Measurements from ENCODE around the gene METAP1. TPM values are rescaled to one million over a fixed set of nuclear protein-coding genes. Genes with fewer than 3 reads are reported as not detected.
"Not testable (repeated sequence)": the region's sequence is repeated elsewhere in the genome, so short reads cannot be mapped to it uniquely, and the experiment has no call there.

Gene METAP1
- 27.3 and 30.7 TPM in 2 replicates for total RNA-seq

- DNase-seq (ENCODE audit: low read depth, low spot score) = peak; percentile 70
Observed at GRCh38 chr4:98995183-98996055, at the start of gene METAP1. TSS of gene METAP1 (plus strand) at chr4:98995721. CDS start at chr4:98995754, 33 bp downstream.

GRCh38 chr4:98946359-98946758 is 49.2 kb upstream of the METAP1 start:
- no peak for DNase-seq (ENCODE audit: low read depth, low spot score)

GRCh38 chr4:98950925-98951324 is 44.6 kb upstream of the METAP1 start:
- DNase-seq (ENCODE audit: low read depth, low spot score) = no peak

GRCh38 chr4:98951710-98952109 is 43.8 kb upstream of the METAP1 start:
- no peak for DNase-seq (ENCODE audit: low read depth, low spot score)

- DNase-seq (ENCODE audit: low read depth, low spot score) = no peak
Observed at GRCh38 chr4:98955229-98955628, 40.3 kb upstream of the METAP1 start.

- DNase-seq (ENCODE audit: low read depth, low spot score) = no peak
Observed at GRCh38 chr4:98958065-98958464, 37.5 kb upstream of the METAP1 start.

GRCh38 chr4:98959411-98959810 is 36.1 kb upstream of the METAP1 start:
- no peak for DNase-seq (ENCODE audit: low read depth, low spot score)

- DNase-seq (ENCODE audit: low read depth, low spot score) = no peak
Observed at GRCh38 chr4:98961770-98962169, 33.8 kb upstream of the METAP1 start.

GRCh38 chr4:98963538-98964433 is 31.7 kb upstream of the METAP1 start:
- no peak for DNase-seq (ENCODE audit: low read depth, low spot score)

GRCh38 chr4:98966926-98967325 is 28.6 kb upstream of the METAP1 start:
- no peak for DNase-seq (ENCODE audit: low read depth, low spot score)

GRCh38 chr4:98967786-98968329 is 27.7 kb upstream of the METAP1 start:
- DNase-seq (ENCODE audit: low read depth, low spot score) = no peak

- no peak for DNase-seq (ENCODE audit: low read depth, low spot score)
Observed at GRCh38 chr4:98969878-98970785, 25.4 kb upstream of the METAP1 start.

- DNase-seq (ENCODE audit: low read depth, low spot score) = no peak
Observed at GRCh38 chr4:98976716-98977115, 18.8 kb upstream of the METAP1 start.

GRCh38 chr4:98977557-98977956 is 18.0 kb upstream of the METAP1 start:
- no peak for DNase-seq (ENCODE audit: low read depth, low spot score)

- no peak for DNase-seq (ENCODE audit: low read depth, low spot score)
Observed at GRCh38 chr4:98987720-98988119, 7.8 kb upstream of the METAP1 start.

- DNase-seq (ENCODE audit: low read depth, low spot score) = not testable (repeated sequence)
Observed at GRCh38 chr4:98992835-98993234, 2.7 kb upstream of the METAP1 start.

- DNase-seq (ENCODE audit: low read depth, low spot score) = no peak
Observed at GRCh38 chr4:98993419-98994071, 2.0 kb upstream of the METAP1 start.

GRCh38 chr4:98994474-98995182 is 893 bp upstream of the METAP1 start:
- no peak for DNase-seq (ENCODE audit: low read depth, low spot score)

- no peak for DNase-seq (ENCODE audit: low read depth, low spot score)
Observed at GRCh38 chr4:98996056-98996764, 689 bp downstream of the METAP1 start.
